Islet of Langerhans (tissue), 1 donor: ENCODE measurements around the gene ZNF101.

Experiments used
- FAIRE-seq: peaks from one replicate; lab custom pipeline; 2011; peaks lifted over from hg19 to GRCh38; lab: Jason Lieb, UNC

The ZNF101 gene

GRCh38 chr19:19711934-19712828, 43.5 kb downstream of the ZNF101 start:
- no peak for FAIRE-seq

- FAIRE-seq, result no peak
These were observed 51.2 kb downstream of the ZNF101 start for GRCh38 chr19:19719798-19720197.

GRCh38 chr19:19721896-19722295, 53.3 kb downstream of the ZNF101 start:
- no peak for FAIRE-seq

- FAIRE-seq, result peak; percentile 83
These were observed 64.2 kb downstream of the ZNF101 start, which contains the start of gene ZNF14 for GRCh38 chr19:19732579-19733501. Gene ZNF14 (minus strand): TSS chr19:19733112. CDS start chr19:19732958, 154 bp downstream.
